ENCODE data around the gene ESPN. TPM values are rescaled to one million over a fixed set of nuclear protein-coding genes. Genes with fewer than 3 reads are reported as not detected.
"Not testable (repeated sequence)": the region's sequence is repeated elsewhere in the genome, so short reads cannot be mapped to it uniquely, and the experiment has no call there.

The ESPN gene
- total and polyA plus RNA-seq, 2 of the 4 experiments (the other 2 are of a cell fraction) = under 0.01 to 0.02 TPM

DNA sequence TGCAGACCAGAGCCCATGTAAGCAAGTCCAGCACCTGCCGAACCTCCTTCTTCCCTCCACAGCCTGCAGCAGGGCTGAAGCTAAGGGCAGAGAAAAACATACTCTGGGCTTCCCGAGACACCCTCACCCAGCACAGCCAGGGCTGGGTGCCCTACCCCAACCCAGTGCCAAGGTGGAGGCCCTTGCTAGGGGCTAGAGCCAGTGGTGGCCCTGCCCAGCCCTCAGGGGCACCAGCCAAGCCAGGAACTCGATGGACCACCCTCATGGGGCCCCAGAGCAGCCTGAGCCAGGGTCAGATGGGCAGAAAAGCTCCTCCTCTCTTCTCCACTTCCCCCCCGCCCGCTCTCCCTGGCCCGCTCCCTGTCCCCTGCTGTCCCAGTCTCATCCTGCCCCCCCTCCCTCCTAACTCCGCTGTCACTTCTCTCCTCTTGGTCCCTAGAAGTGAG is 25.5 kb downstream of the ESPN start:
- TF ChIP-seq, protein P1, sequence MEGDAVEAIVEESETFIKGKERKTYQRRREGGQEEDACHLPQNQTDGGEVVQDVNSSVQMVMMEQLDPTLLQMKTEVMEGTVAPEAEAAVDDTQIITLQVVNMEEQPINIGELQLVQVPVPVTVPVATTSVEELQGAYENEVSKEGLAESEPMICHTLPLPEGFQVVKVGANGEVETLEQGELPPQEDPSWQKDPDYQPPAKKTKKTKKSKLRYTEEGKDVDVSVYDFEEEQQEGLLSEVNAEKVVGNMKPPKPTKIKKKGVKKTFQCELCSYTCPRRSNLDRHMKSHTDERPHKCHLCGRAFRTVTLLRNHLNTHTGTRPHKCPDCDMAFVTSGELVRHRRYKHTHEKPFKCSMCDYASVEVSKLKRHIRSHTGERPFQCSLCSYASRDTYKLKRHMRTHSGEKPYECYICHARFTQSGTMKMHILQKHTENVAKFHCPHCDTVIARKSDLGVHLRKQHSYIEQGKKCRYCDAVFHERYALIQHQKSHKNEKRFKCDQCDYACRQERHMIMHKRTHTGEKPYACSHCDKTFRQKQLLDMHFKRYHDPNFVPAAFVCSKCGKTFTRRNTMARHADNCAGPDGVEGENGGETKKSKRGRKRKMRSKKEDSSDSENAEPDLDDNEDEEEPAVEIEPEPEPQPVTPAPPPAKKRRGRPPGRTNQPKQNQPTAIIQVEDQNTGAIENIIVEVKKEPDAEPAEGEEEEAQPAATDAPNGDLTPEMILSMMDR (conservative IDR thresholded peaks at IDR 0.05; ENCODE audit: low read depth, low read length) = no peak
- no peak for TF ChIP-seq CHD1 (IDR thresholded peaks at IDR 0.05; ENCODE audit: low read depth, low read length)
- no peak for TF ChIP-seq RCOR1 (IDR thresholded peaks at IDR 0.05; ENCODE audit: insufficient replicate concordance, low read length)
- no peak for TF ChIP-seq MAFK (IDR thresholded peaks at IDR 0.05; ENCODE audit: low read depth, low read length)
- TF ChIP-seq MXI1 (IDR thresholded peaks at IDR 0.05; ENCODE audit: borderline replicate concordance, low read depth, low read length) = no peak
- TF ChIP-seq BHLHE40 (IDR thresholded peaks at IDR 0.05; ENCODE audit: low read depth, low read length) = no peak
- no peak for TF ChIP-seq FOS (IDR thresholded peaks at IDR 0.05; ENCODE audit: low read depth, low read length)
- no peak overlapping the region for H3K4ac ChIP-seq (ENCODE audit: low read depth, low read length)
- no peak overlapping the region for H2BK120ac ChIP-seq (ENCODE audit: low read depth, low read length)
- no peak overlapping the region for H3K23ac ChIP-seq (ENCODE audit: low read depth, low read length)
- dilution Hi-C loops (cut with HindIII; ENCODE audit: low sequenced_read_pairs, unreplicated experiment) = no loop called here
- 50% methylated on average over 1 of the region's 7 CpGs; no CpG with 5 or more reads in 1 of the 2 experiments for WGBS, 2 experiments (ENCODE audit: extremely low coverage in 2 of 2, insufficient read length in 1 of 2)
- no peak overlapping the region for H3K4me3 ChIP-seq (ENCODE audit: insufficient read depth, low read depth, low read length)
- no peak overlapping the region for H2AFZ ChIP-seq (replicated peaks; ENCODE audit: low read length, poor library complexity)
- intact Hi-C loops (cut with micrococcal nuclease) = no loop called here
- H2AK9ac ChIP-seq (replicated peaks; ENCODE audit: low read depth, low read length, poor library complexity) = no peak overlapping the region
- H4K91ac ChIP-seq (ENCODE audit: insufficient read depth, low read depth, low read length) = no peak overlapping the region
- H3K56ac ChIP-seq (ENCODE audit: extremely low read depth, insufficient read depth, low read length) = no peak overlapping the region
- H4K5ac ChIP-seq (ENCODE audit: low read depth, low read length) = no peak overlapping the region
- no peak overlapping the region for H3K18ac ChIP-seq (ENCODE audit: low read depth, low read length)
- no peak overlapping the region for H3K27ac ChIP-seq (ENCODE audit: insufficient read depth, low read length)
- in situ Hi-C loops (cut with MboI; ENCODE audit: low sequenced_read_pairs) = no loop called here
- ChIA-PET POLR2A (ENCODE audit: unreplicated experiment) (no interaction called here), CTCF (interaction anchor here (1.1 kb wide), 1 partner anchor 13 kb away, joined by 3 read pairs; no protein-coding TSS in a partner anchor)
- H2AK5ac ChIP-seq (ENCODE audit: low read depth, low read length) = no peak overlapping the region
- no peak overlapping the region for H2BK15ac ChIP-seq (ENCODE audit: low read depth, low read length)
- H3K4me2 ChIP-seq (ENCODE audit: low read depth, low read length) = no peak overlapping the region
- H3K9ac ChIP-seq (ENCODE audit: low read depth, low read length) = no peak overlapping the region
- H3K4me1 ChIP-seq (ENCODE audit: control insufficient read depth, insufficient read depth, low read length) = no peaks in the 10 kb centered on the region
- no peak overlapping the region for H3K14ac ChIP-seq (replicated peaks; ENCODE audit: low read depth, low read length)
- H4K20me1 ChIP-seq (ENCODE audit: insufficient read depth, low read length) = no peaks in the 10 kb centered on the region
- no peaks in the 10 kb centered on the region for H3K79me1 ChIP-seq (ENCODE audit: low read depth in 1 of 2, low read length in 2 of 2)
- H2BK5ac ChIP-seq (ENCODE audit: low read depth, low read length, poor library complexity, severe bottlenecking) = no peak overlapping the region
- no TSS peak for BruUV-seq (replicated peaks)
- ATAC-seq (ENCODE audit: low read depth) = no peak
- H3K9me1 ChIP-seq (ENCODE audit: insufficient read depth, low read length) = no peaks in the 10 kb centered on the region
- H4K8ac ChIP-seq (ENCODE audit: low read depth in 2 of 2, low read length in 2 of 2) = no peak overlapping the region
- no peak for DNase-seq
- no peaks in the 10 kb centered on the region for H3K36me3 ChIP-seq (ENCODE audit: control insufficient read depth, insufficient read depth, low read length)
- H2BK20ac ChIP-seq (ENCODE audit: low read depth, low read length) = no peak overlapping the region
- no peaks in the 10 kb centered on the region for H3K9me3 ChIP-seq (ENCODE audit: control insufficient read depth, insufficient read depth, low read length)
- peaks cover 77% of the 10 kb centered on the region for H3K27me3 ChIP-seq (ENCODE audit: control insufficient read depth, insufficient read depth, low read length)

DNA sequence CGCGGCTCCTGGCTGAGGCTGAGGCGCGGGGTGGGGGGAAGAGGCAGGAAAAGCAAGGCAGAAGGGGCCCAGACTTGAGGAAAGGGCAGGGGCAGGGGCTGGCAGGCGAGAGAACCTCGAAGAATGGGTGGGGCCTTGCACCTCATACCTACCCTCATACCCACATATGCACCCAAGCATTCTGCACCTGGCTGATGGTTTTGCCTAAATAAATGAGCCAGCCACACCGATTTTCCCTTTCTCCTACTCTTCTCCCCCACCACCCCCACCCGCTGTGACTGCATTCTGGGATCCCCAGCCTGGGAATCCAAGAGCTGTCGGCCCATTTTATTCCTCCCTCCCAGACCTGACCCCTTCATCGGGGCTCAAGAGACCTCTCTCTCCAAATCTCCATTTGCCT is 25.9 kb downstream of the ESPN start:
- H3K4me1 ChIP-seq (ENCODE audit: control insufficient read depth, insufficient read depth, low read length); H4K91ac ChIP-seq (ENCODE audit: insufficient read depth, low read depth, low read length); H3K9me3 ChIP-seq (ENCODE audit: control insufficient read depth, insufficient read depth, low read length); in situ Hi-C loops (cut with MboI; ENCODE audit: low sequenced_read_pairs); intact Hi-C loops (cut with micrococcal nuclease); H2AK5ac ChIP-seq (ENCODE audit: low read depth, low read length); H2BK120ac ChIP-seq (ENCODE audit: low read depth, low read length); H2BK20ac ChIP-seq (ENCODE audit: low read depth, low read length); H3K14ac ChIP-seq (replicated peaks; ENCODE audit: low read depth, low read length); H3K9ac ChIP-seq (ENCODE audit: low read depth, low read length); H3K18ac ChIP-seq (ENCODE audit: low read depth, low read length); H2AK9ac ChIP-seq (replicated peaks; ENCODE audit: low read depth, low read length, poor library complexity); H3K4me3 ChIP-seq (ENCODE audit: insufficient read depth, low read depth, low read length); H4K20me1 ChIP-seq (ENCODE audit: insufficient read depth, low read length); H4K8ac ChIP-seq (ENCODE audit: low read depth in 2 of 2, low read length in 2 of 2); H3K23ac ChIP-seq (ENCODE audit: low read depth, low read length); H3K36me3 ChIP-seq (ENCODE audit: control insufficient read depth, insufficient read depth, low read length); BruUV-seq (replicated peaks); H2BK5ac ChIP-seq (ENCODE audit: low read depth, low read length, poor library complexity, severe bottlenecking); H2AFZ ChIP-seq (replicated peaks; ENCODE audit: low read length, poor library complexity); POLR2A ChIA-PET (ENCODE audit: unreplicated experiment); dilution Hi-C loops (cut with HindIII; ENCODE audit: low sequenced_read_pairs, unreplicated experiment); H3K56ac ChIP-seq (ENCODE audit: extremely low read depth, insufficient read depth, low read length); H3K9me1 ChIP-seq (ENCODE audit: insufficient read depth, low read length); H3K4me2 ChIP-seq (ENCODE audit: low read depth, low read length); H3K27ac ChIP-seq (ENCODE audit: insufficient read depth, low read length); H3K4ac ChIP-seq (ENCODE audit: low read depth, low read length); DNase-seq; H2BK15ac ChIP-seq (ENCODE audit: low read depth, low read length); H3K79me1 ChIP-seq (ENCODE audit: low read depth in 1 of 2, low read length in 2 of 2); ATAC-seq (ENCODE audit: low read depth); H4K5ac ChIP-seq (ENCODE audit: low read depth, low read length); CTCF ChIA-PET: not testable (repeated sequence)
- WGBS, 2 experiments (ENCODE audit: extremely low coverage in 2 of 2, insufficient read length in 1 of 2) = 18% methylated on average over 6 of the region's 10 CpGs; no CpG with 5 or more reads in 1 of the 2 experiments
- H3K27me3 ChIP-seq (ENCODE audit: control insufficient read depth, insufficient read depth, low read length) = peaks cover 81% of the 10 kb centered on the region
